GM21423 (cell line): ENCODE data around the gene TUBA3C.

Source experiments
- ATAC-seq: cut with Tn5 transposase; IDR thresholded peaks from one replicate; pipeline ENCODE4 v1.9.1; 2021; ENCODE audit warnings: mild to moderate bottlenecking, moderate library complexity; ENCODE audit not compliant: unreplicated experiment

The TUBA3C gene

GRCh38 chr13:19169496-19169895 lies 12.1 kb downstream of the TUBA3C start:
- ATAC-seq = no peak

- no peak for ATAC-seq
These were observed 20.3 kb downstream of the TUBA3C start for GRCh38 chr13:19161308-19161707.

DNA sequence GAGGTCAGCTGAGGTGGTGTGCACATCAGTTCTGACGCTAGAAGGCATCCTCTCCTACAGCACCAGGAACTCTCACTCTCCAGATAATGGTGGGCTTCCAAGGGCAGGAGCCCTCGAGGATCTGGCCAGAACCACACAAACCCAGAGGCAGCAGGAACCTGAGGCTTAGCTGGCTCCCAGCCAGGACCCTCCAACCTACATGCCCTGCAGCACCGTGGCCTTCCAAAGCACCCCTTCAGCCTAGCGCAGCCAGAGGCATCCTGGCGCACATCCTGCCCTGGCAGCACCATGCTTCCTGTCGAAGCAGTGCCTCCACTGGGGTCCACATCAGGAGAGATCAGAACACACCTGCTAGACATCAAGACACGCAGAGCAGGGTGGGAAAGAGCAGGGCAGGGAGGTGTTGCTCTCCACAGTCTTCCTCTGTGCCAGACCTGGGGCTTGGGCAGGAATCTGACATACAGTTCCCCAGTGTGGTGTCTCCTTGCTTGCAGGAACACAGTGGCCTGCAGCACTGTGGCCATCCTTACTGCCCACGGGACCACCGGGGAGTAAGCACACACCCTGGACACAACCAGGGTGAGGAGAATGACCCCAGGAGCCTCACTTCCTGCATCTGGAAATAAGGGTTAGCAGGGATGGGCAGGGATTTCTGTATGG lies 21.7 kb downstream of the TUBA3C start:
- no peak for ATAC-seq

GRCh38 chr13:19159181-19159580 lies 22.4 kb downstream of the TUBA3C start:
- ATAC-seq = no peak

GRCh38 chr13:19158526-19159174 lies 23.0 kb downstream of the TUBA3C start:
- ATAC-seq = no peak

- no peak for ATAC-seq
These were observed 23.6 kb downstream of the TUBA3C start for GRCh38 chr13:19158006-19158405.

- no peak for ATAC-seq
These were observed 24.2 kb downstream of the TUBA3C start for GRCh38 chr13:19157461-19157860.

DNA sequence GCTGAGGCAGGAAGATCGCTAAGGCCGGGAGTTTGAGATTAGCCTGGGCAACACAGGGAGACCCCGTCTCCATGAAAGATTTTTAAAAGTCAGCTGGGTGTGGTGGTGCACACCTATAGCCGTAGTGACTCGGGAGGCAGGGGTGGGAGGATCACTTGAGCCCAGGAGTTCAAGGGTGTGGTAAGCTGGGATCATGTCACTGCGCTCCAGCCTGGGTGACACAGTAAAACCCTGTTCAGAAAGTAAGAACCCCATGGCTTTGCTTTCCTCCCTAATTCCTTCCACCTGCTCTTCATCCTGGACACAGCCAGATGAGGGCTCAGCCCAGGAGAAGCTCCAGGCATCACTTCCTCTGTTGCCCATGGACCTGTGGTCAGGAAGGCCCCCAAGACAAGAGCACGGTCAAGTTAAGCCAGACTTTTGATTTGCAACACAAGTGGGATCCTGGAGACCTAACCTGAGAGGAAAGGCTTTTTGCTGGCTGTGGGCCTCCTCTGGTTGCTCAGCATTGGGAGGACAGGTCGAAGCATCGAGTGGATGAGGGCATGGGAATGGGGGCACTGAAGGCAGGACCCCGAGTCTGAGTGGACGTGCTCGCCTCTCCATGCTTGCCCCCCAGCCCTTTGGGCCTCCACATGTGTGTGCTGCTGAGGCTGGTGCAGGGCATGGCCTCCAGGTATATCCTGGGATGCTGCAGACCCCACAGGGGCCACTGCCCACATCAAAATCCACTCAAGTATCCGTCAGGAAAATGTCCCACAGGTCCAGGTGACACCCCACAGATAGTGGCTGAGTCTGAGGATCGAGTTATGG lies 25.4 kb downstream of the TUBA3C start:
- no peak for ATAC-seq

- no peak for ATAC-seq
These were observed 26.2 kb downstream of the TUBA3C start for GRCh38 chr13:19155321-19155861.

GRCh38 chr13:19154843-19155242 lies 26.8 kb downstream of the TUBA3C start:
- no peak for ATAC-seq

DNA sequence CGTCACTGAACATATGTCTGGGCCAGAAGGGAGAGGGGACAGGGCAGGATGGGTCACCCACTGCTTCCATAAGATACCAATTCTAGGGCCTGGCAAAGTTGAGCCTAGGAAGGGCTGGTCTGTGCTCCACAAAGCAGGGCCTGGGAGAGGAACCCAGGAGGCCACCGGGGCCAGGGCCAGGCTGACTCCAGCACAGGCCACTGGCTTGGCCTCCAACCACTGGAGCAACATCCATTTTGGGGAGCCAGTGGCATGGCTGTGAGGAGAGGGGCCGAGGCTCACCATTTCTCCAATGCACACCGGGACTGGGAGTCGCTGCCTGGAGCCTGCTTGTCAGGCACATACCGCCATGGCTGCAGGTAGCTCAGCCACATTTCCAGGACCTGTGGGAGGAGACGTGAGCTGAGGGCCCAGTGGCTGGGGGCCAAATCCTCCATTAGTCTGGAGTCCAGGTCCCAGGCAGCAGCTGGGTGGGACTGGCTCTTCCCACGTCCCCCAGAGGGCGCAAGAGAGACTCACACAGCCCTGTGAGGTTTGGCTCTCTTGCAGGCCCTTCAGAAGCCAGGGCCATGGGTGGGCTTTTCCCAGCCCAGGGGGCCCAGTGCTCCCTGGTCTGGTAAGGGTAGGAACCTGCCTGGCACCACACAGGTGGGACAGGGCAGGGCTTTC lies 27.7 kb downstream of the TUBA3C start:
- no peak for ATAC-seq

GRCh38 chr13:19152403-19152802 lies 29.2 kb downstream of the TUBA3C start:
- no peak for ATAC-seq

- ATAC-seq = no peak
These were observed 29.9 kb downstream of the TUBA3C start for GRCh38 chr13:19151581-19152263.

- ATAC-seq = no peak
These were observed 30.9 kb downstream of the TUBA3C start for GRCh38 chr13:19150712-19151228.

DNA sequence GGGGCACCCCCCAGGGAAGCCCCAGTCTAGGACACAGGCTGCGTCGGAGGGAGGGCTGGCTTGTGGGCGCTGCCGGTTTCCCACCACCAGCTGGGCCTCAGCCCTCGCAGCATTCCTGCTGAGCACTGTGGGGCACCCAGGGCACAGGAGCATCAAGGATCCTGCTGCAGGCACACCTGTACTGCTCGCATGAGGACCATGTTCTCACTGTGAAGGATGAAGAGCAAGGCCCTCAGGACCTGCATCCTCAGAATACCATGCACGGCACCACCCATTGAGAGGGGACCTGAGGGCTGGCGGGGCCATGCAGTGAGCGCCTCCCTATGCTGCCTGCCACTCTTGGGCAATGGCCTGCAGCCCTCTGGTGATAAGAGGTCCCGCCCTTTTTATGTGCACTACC lies 31.4 kb downstream of the TUBA3C start:
- no peak for ATAC-seq

- ATAC-seq = no peak
These were observed 33.1 kb downstream of the TUBA3C start for GRCh38 chr13:19148561-19148960.
